Activated T-helper 1 cell treated with anti-CD3 and anti-CD28 coated beads, Interleukin-12 subunit alpha, Interleukin-12 subunit beta, Interleukin-2, Interleukin-4 antibody, amounts not matched to agents 30 ng/mL and 10 ng/mL and 1 ng/mL, durations not matched to agents 14 hours and 24 hours and 36 hours (primary cell): ENCODE results near the gene HSD17B14. TPM values are rescaled to one million over a fixed set of nuclear protein-coding genes. Genes with fewer than 3 reads are reported as not detected.
A peak's percentile ranks its signal among the peaks of the same experiment; 100 is the strongest.
"Not testable (repeated sequence)": the region's sequence is repeated elsewhere in the genome, so short reads cannot be mapped to it uniquely, and the experiment has no call there.

Experiments used
- DNase-seq: peaks from one replicate; pipeline ENCODE4 v3.0.0; 2021; ENCODE audit warnings: low spot score
- H3K27ac Mint-ChIP-seq: one replicate; pipeline ENCODE4 v1.8.0; 2021; ENCODE audit warnings: mild to moderate bottlenecking, mixed read lengths
- H3K27me3 Mint-ChIP-seq: one replicate; pipeline ENCODE4 v1.8.0; 2022; ENCODE audit warnings: mild to moderate bottlenecking, moderate library complexity, mixed read lengths; ENCODE audit not compliant: insufficient read depth
- H3K36me3 Mint-ChIP-seq: one replicate; pipeline ENCODE4 v1.8.0; 2021; ENCODE audit warnings: low read depth, mixed read lengths
- H3K4me1 Mint-ChIP-seq: one replicate; pipeline ENCODE4 v1.8.0; 2021; ENCODE audit warnings: low read depth, mixed read lengths
- H3K4me3 Mint-ChIP-seq: one replicate; pipeline ENCODE4 v1.8.0; 2021; ENCODE audit warnings: mild to moderate bottlenecking, moderate library complexity, mixed read lengths
- H3K9me3 Mint-ChIP-seq: one replicate; pipeline ENCODE4 v1.8.0; 2021; ENCODE audit warnings: mixed read lengths
- intact Hi-C: fragments of 100-400 bp; cut with micrococcal nuclease; formaldehyde crosslinking; loops from one replicate; pipeline ENCODE4 v1.15.1; 2024
- total RNA-seq: library from RNA; stranded (reverse); gene quantifications from 2 replicates; pipeline ENCODE4 v1.2.3, GENCODE V29; 2022

HSD17B14 gene
- total RNA-seq: 0.57 and 0.64 TPM in 2 replicates

- DNase-seq: no peak
- Mint-ChIP-seq H3K27ac (peak within 1 kb of the TSS; percentile 87), H3K36me3 (no peaks in the 10 kb centered on the region), H3K4me1 (peaks cover 23% of the 10 kb centered on the region), H3K4me3 (peak within 1 kb of the TSS; percentile 84), H3K27me3 (peaks cover 7% of the 10 kb centered on the region), H3K9me3 (no peaks in the 10 kb centered on the region)
- intact Hi-C loops: loop anchor here (2.0 kb wide), 1 partner anchor 98 kb away; no protein-coding TSS in a partner anchor
Observed at GRCh38 chr19:48836089-48837017, at the start of gene HSD17B14. Gene HSD17B14, minus strand, starts transcription at chr19:48836491. Its CDS starts 80 bp downstream, at chr19:48836411.

GRCh38 chr19:48883726-48884125 is 47.4 kb upstream of the HSD17B14 start:
- DNase-seq: no peak
- Mint-ChIP-seq H3K4me3 (no peak overlapping the region), H3K4me1 (peaks cover under 1% of the 10 kb centered on the region), H3K27ac (no peak overlapping the region), H3K36me3 (no peaks in the 10 kb centered on the region), H3K27me3 (no peaks in the 10 kb centered on the region), H3K9me3 (no peaks in the 10 kb centered on the region)
- intact Hi-C loops: no loop called here

- no peaks in the 10 kb centered on the region for H3K27me3 Mint-ChIP-seq
- no peak for DNase-seq
- intact Hi-C loops: no loop called here
- H3K9me3 Mint-ChIP-seq: no peaks in the 10 kb centered on the region
- H3K4me1 Mint-ChIP-seq: peaks cover 12% of the 10 kb centered on the region
- H3K36me3 Mint-ChIP-seq: peaks cover 10% of the 10 kb centered on the region
- no peak overlapping the region for H3K4me3 Mint-ChIP-seq
- no peak overlapping the region for H3K27ac Mint-ChIP-seq
Observed at GRCh38 chr19:48881741-48882657, 45.7 kb upstream of the HSD17B14 start.

- not testable (repeated sequence) for H3K27me3 Mint-ChIP-seq, DNase-seq, H3K4me3 Mint-ChIP-seq, H3K9me3 Mint-ChIP-seq, H3K27ac Mint-ChIP-seq
- Mint-ChIP-seq H3K4me1 (peaks cover 29% of the 10 kb centered on the region), H3K36me3 (peaks cover 23% of the 10 kb centered on the region)
- intact Hi-C loops: loop anchor here (10.0 kb wide), 2 partner anchors 555 to 575 kb away; partner anchors contain the start of genes ALDH16A1, EMP3 and PIH1D1
Observed at GRCh38 chr19:48879696-48880095, 43.4 kb upstream of the HSD17B14 start.

DNA sequence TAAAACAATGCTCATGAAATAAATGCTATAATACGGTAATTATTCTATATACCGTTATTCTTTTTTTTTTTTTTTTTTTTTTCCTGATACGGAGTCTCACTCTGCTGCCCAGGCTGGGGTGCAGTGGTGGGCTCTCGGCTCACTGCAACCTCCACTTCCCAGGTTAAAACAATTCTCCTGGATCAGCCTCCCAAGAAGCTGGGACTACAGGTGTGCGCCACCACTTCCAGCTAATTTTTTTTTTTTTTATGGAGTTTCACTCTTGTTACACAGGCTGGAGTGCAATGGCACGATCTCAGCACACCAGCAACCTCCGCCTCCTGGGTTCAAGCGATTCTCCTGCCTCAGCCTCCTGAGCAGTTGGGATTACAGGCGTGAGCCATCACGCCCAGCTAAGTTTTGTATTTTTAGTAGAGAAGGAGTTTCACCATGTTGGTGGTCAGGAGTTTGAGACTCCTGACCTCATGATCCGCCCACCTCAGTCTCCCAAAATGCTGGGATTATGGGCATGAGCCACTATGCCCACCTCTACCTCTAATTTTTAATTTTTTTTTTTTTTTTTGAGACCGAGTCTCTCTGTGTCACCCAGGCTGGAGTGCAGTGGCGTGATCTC is 42.8 kb upstream of the HSD17B14 start:
- peaks cover 34% of the 10 kb centered on the region for H3K4me1 Mint-ChIP-seq
- intact Hi-C loops: loop anchor here (10.0 kb wide), 2 partner anchors 554 to 576 kb away; partner anchors contain the start of genes ALDH16A1, EMP3 and PIH1D1
- no peaks in the 10 kb centered on the region for H3K9me3 Mint-ChIP-seq
- DNase-seq: no peak
- no peak overlapping the region for H3K27ac Mint-ChIP-seq
- no peak overlapping the region for H3K4me3 Mint-ChIP-seq
- H3K36me3 Mint-ChIP-seq: peaks cover 29% of the 10 kb centered on the region
- no peaks in the 10 kb centered on the region for H3K27me3 Mint-ChIP-seq

- Mint-ChIP-seq H3K27me3 (no peaks in the 10 kb centered on the region), H3K27ac (no peak overlapping the region), H3K36me3 (peaks cover 36% of the 10 kb centered on the region), H3K4me1 (peaks cover 42% of the 10 kb centered on the region), H3K4me3 (no peak overlapping the region), H3K9me3 (no peaks in the 10 kb centered on the region)
- intact Hi-C loops: loop anchor here (10.0 kb wide), 2 partner anchors 554 to 576 kb away; partner anchors contain the start of genes ALDH16A1, EMP3 and PIH1D1
- no peak for DNase-seq
Observed at GRCh38 chr19:48878196-48879024, 42.1 kb upstream of the HSD17B14 start.

GRCh38 chr19:48877855-48878195 is 41.5 kb upstream of the HSD17B14 start:
- intact Hi-C loops: loop anchor here (10.0 kb wide), 2 partner anchors 553 to 577 kb away; partner anchors contain the start of genes ALDH16A1, EMP3 and PIH1D1
- peaks cover 41% of the 10 kb centered on the region for H3K36me3 Mint-ChIP-seq
- H3K27ac Mint-ChIP-seq: peak overlapping the region; percentile 48
- peak overlapping the region; percentile 37 for H3K4me3 Mint-ChIP-seq
- no peaks in the 10 kb centered on the region for H3K9me3 Mint-ChIP-seq
- H3K27me3 Mint-ChIP-seq: no peaks in the 10 kb centered on the region
- DNase-seq: no peak
- H3K4me1 Mint-ChIP-seq: peaks cover 47% of the 10 kb centered on the region

GRCh38 chr19:48876043-48876981 is 40.0 kb upstream of the HSD17B14 start:
- H3K36me3 Mint-ChIP-seq: peaks cover 41% of the 10 kb centered on the region
- DNase-seq: peak; percentile 41
- peak overlapping the region; percentile 97 for H3K4me3 Mint-ChIP-seq
- not testable (repeated sequence) for H3K27me3 Mint-ChIP-seq, H3K9me3 Mint-ChIP-seq
- intact Hi-C loops: loop anchor here (10.0 kb wide), 2 partner anchors 552 to 578 kb away; partner anchors contain the start of genes ALDH16A1, EMP3 and PIH1D1
- peaks cover 49% of the 10 kb centered on the region for H3K4me1 Mint-ChIP-seq
- peak overlapping the region; percentile 99 for H3K27ac Mint-ChIP-seq

DNA sequence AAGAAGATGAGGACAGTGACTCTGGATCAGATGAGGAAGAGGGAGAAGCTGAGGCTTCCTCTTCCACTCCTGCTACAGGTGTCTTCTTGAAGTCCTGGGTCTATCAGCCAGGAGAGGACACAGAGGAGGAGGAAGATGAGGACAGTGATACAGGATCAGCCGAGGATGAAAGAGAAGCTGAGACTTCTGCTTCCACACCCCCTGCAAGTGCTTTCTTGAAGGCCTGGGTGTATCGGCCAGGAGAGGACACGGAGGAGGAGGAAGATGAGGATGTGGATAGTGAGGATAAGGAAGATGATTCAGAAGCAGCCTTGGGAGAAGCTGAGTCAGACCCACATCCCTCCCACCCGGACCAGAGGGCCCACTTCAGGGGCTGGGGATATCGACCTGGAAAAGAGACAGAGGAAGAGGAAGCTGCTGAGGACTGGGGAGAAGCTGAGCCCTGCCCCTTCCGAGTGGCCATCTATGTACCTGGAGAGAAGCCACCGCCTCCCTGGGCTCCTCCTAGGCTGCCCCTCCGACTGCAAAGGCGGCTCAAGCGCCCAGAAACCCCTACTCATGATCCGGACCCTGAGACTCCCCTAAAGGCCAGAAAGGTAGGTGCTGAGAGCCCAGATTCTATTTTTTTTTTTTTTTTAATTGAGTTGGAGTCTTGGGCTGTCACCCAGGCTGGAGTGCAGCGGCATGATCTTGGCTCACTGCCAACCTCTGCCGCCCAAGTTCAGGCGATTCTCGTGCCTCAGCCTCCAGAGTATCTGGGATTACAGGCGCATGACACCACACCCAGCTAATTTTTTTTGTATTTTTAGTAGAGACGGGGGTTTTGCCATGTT is 38.2 kb upstream of the HSD17B14 start:
- H3K4me1 Mint-ChIP-seq: peaks cover 49% of the 10 kb centered on the region
- peaks cover 4% of the 10 kb centered on the region for H3K27me3 Mint-ChIP-seq
- peak overlapping the region; percentile 97 for H3K4me3 Mint-ChIP-seq
- H3K36me3 Mint-ChIP-seq: peaks cover 41% of the 10 kb centered on the region
- no peak for DNase-seq
- intact Hi-C loops: loop anchor here (1.0 to 10.0 kb wide), 4 partner anchors 26 to 623 kb away; partner anchors contain the start of genes ALDH16A1, EMP3, NUCB1 and PIH1D1
- H3K27ac Mint-ChIP-seq: peak overlapping the region; percentile 99
- no peaks in the 10 kb centered on the region for H3K9me3 Mint-ChIP-seq
